ENCODE results near the gene DCANP1. TPM values are rescaled to one million over a fixed set of nuclear protein-coding genes. Genes with fewer than 3 reads are reported as not detected.
A peak's percentile ranks its signal among the peaks of the same experiment; 100 is the strongest.

Gene DCANP1
- polyA plus RNA-seq, 1 donor (not counting 4 experiments of a cell fraction or from before 2014, with no cell fraction given), result not detected

DNA sequence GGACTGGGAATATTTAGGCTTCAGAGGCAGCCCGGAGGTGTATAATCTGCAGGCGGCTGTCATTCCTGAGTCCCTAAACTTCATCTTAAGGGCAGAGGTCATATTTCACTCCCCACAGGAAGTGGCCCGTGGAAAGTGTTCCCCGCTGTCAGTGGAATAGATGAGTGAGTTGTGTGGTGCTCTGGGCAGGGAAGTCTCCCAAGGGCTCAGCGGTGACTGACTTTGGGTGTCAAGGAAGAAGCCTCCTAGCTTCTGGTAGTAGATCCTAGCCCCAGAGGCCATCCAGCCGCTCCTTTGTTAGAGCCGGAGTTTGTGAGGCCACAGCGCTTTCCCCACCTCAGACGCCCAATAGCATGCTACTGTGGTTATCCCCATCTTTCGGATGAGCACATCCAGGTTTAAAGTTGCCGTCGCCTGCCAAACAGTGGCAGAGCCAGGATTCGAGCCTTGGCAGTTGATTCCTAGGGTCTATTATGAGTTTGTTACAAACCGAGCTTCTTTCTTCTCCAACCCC lies 43.9 kb upstream of the DCANP1 start:
- no peak overlapping the region for H3K27ac ChIP-seq (ENCODE audit: control insufficient read depth, insufficient read depth, low read length)
- H3K79me2 ChIP-seq (ENCODE audit: control insufficient read depth, insufficient read depth, low read length), result no peaks in the 10 kb centered on the region
- FAIRE-seq (peak; percentile 23), DNase-seq (ENCODE audit: low read depth, low spot score) (no peak)
- H2AFZ ChIP-seq (ENCODE audit: control insufficient read depth, low read length), result no peak overlapping the region
- no peaks in the 10 kb centered on the region for H3K36me3 ChIP-seq (ENCODE audit: control insufficient read depth in 2 of 2, extremely low read depth in 1 of 2, insufficient read depth in 2 of 2, low read length in 2 of 2)
- TF ChIP-seq CTCF (optimal IDR thresholded peaks at IDR 0.05 in 1 of 3, IDR thresholded peaks at IDR 0.05 in 1 of 3, conservative IDR thresholded peaks at IDR 0.05 in 1 of 3; ENCODE audit: extremely low read depth in 1 of 3, insufficient read depth in 2 of 3, low read length in 3 of 3), result no peak
- no peak for TF ChIP-seq EZH2 (IDR thresholded peaks at IDR 0.05; ENCODE audit: low read length)
- H3K27me3 ChIP-seq (ENCODE audit: control insufficient read depth, extremely low read depth, insufficient read depth, low read length), result no peaks in the 10 kb centered on the region
- H4K20me1 ChIP-seq (ENCODE audit: control insufficient read depth, extremely low read depth, insufficient read depth, low read length), result no peaks in the 10 kb centered on the region
- peak overlapping the region; percentile 65 for H3K4me2 ChIP-seq (ENCODE audit: control insufficient read depth, extremely low read depth, insufficient read depth, low read depth, low read length)
- no peak overlapping the region for H3K9ac ChIP-seq (ENCODE audit: control insufficient read depth, extremely low read depth, insufficient read depth, low read length)
- dilution Hi-C loops (cut with MboI; ENCODE audit: extremely low pct_ligation_motif_present, low sequenced_read_pairs), result no loop called here
- no peak overlapping the region for H3K4me3 ChIP-seq (ENCODE audit: control insufficient read depth in 2 of 3, extremely low read depth in 1 of 3, insufficient read depth in 2 of 3, low read depth in 1 of 3, low read length in 3 of 3)
- H3K9me1 ChIP-seq (ENCODE audit: control insufficient read depth, extremely low read depth, insufficient read depth, low read length), result peaks cover 4% of the 10 kb centered on the region
- H3K9me3 ChIP-seq (ENCODE audit: control insufficient read depth, low read depth, low read length), result no peaks in the 10 kb centered on the region
- peaks cover 43% of the 10 kb centered on the region for H3K4me1 ChIP-seq (ENCODE audit: control insufficient read depth, extremely low read depth, insufficient read depth, low read length)

DNA sequence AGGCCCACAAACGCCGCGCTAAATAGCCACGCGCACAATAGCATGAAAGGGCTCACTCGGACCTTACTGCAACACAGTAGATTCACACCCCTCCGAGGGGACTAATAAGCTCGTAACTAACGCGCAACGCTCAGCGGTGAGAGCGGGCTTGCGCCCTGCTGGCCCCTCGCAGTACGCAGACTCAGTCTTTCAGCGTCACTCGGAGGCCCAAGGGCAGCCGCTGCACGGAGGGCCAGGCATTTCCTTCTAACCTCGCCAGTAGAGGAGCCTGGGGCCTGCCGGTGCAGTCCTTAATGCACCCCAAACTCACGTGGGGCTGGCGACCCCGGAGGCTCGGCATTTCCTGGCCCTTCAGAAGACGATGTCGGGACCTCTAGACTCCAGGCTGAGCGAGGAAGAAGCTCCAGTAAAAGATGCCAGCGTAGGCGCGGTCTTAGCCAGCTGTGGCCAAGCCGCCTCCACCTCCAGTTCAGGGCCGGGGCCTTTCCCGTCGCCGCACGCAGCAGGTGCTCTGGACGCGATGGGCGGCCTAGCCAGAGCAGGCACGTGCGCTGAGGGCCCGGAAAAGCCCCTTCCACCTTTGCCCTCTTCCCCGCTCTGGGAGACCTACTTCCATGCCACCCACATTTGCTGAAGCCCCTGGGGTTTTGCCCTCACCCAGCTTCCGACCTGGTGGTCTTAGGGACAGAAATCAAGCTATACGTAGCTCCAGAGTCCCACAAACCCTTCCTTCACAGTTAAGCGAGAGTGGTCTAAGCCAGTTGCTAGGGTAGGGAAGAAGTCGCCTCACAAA lies 43.3 kb upstream of the DCANP1 start:
- Histone ChIP-seq H4K20me1 (ENCODE audit: control insufficient read depth, extremely low read depth, insufficient read depth, low read length) (no peaks in the 10 kb centered on the region), H3K27me3 (ENCODE audit: control insufficient read depth, extremely low read depth, insufficient read depth, low read length) (no peaks in the 10 kb centered on the region), H3K4me3 (ENCODE audit: control insufficient read depth in 2 of 3, extremely low read depth in 1 of 3, insufficient read depth in 2 of 3, low read depth in 1 of 3, low read length in 3 of 3) (no peak overlapping the region), H3K9ac (ENCODE audit: control insufficient read depth, extremely low read depth, insufficient read depth, low read length) (no peak overlapping the region), H3K9me1 (ENCODE audit: control insufficient read depth, extremely low read depth, insufficient read depth, low read length) (peaks cover 4% of the 10 kb centered on the region), H3K4me1 (ENCODE audit: control insufficient read depth, extremely low read depth, insufficient read depth, low read length) (peaks cover 43% of the 10 kb centered on the region), H3K79me2 (ENCODE audit: control insufficient read depth, insufficient read depth, low read length) (no peaks in the 10 kb centered on the region), H2AFZ (ENCODE audit: control insufficient read depth, low read length) (no peak overlapping the region), H3K9me3 (ENCODE audit: control insufficient read depth, low read depth, low read length) (no peaks in the 10 kb centered on the region), H3K27ac (ENCODE audit: control insufficient read depth, insufficient read depth, low read length) (no peak overlapping the region), H3K4me2 (ENCODE audit: control insufficient read depth, extremely low read depth, insufficient read depth, low read depth, low read length) (no peak overlapping the region), H3K36me3 (ENCODE audit: control insufficient read depth in 2 of 2, extremely low read depth in 1 of 2, insufficient read depth in 2 of 2, low read length in 2 of 2) (no peaks in the 10 kb centered on the region)
- DNase-seq (ENCODE audit: low read depth, low spot score) (no peak), FAIRE-seq (no peak)
- dilution Hi-C loops (cut with MboI; ENCODE audit: extremely low pct_ligation_motif_present, low sequenced_read_pairs), result no loop called here
- TF ChIP-seq CTCF (optimal IDR thresholded peaks at IDR 0.05 in 1 of 3, IDR thresholded peaks at IDR 0.05 in 1 of 3, conservative IDR thresholded peaks at IDR 0.05 in 1 of 3; ENCODE audit: extremely low read depth in 1 of 3, insufficient read depth in 2 of 3, low read length in 3 of 3) (no peak), EZH2 (IDR thresholded peaks at IDR 0.05; ENCODE audit: low read length) (no peak)

Measured in keratinocyte (primary cell).